ENCODE measurements around the gene CAMKMT.

CAMKMT gene

GRCh38 chr2:44751754-44752479, 390.2 kb downstream of the CAMKMT start:
- no peak for DNase-seq

- DNase-seq, result no peak
Measured at GRCh38 chr2:44752761-44753160, 391.0 kb downstream of the CAMKMT start.

GRCh38 chr2:44753552-44754285, 392.0 kb downstream of the CAMKMT start:
- no peak for DNase-seq

- no peak for DNase-seq
Measured at GRCh38 chr2:44758591-44758990, 396.8 kb downstream of the CAMKMT start.

- DNase-seq, result no peak
Measured at GRCh38 chr2:44759823-44760222, 398.1 kb downstream of the CAMKMT start.

GRCh38 chr2:44763275-44763782, 401.6 kb downstream of the CAMKMT start:
- no peak for DNase-seq

GRCh38 chr2:44766220-44766619, 404.5 kb downstream of the CAMKMT start:
- DNase-seq, result no peak

- no peak for DNase-seq
Measured at GRCh38 chr2:44766777-44767176, 405.0 kb downstream of the CAMKMT start.

- DNase-seq, result no peak
Measured at GRCh38 chr2:44767691-44768090, 405.9 kb downstream of the CAMKMT start.

GRCh38 chr2:44768438-44769236, 406.9 kb downstream of the CAMKMT start:
- no peak for DNase-seq

- no peak for DNase-seq
Measured at GRCh38 chr2:44769349-44770011, 407.7 kb downstream of the CAMKMT start.

- DNase-seq, result no peak
Measured at GRCh38 chr2:44770221-44771195, 408.8 kb downstream of the CAMKMT start.

GRCh38 chr2:44771522-44771921, 409.8 kb downstream of the CAMKMT start:
- no peak for DNase-seq

- no peak for DNase-seq
Measured at GRCh38 chr2:44772131-44772530, 410.4 kb downstream of the CAMKMT start.

- no peak for DNase-seq
Measured at GRCh38 chr2:44772669-44773378, 411.1 kb downstream of the CAMKMT start.

- no peak for DNase-seq
Measured at GRCh38 chr2:44774826-44775492, 413.2 kb downstream of the CAMKMT start.

GRCh38 chr2:44777036-44777435, 415.3 kb downstream of the CAMKMT start:
- DNase-seq, result no peak

- DNase-seq, result no peak
Measured at GRCh38 chr2:44777537-44777936, 415.8 kb downstream of the CAMKMT start.

GRCh38 chr2:44778221-44778654, 416.5 kb downstream of the CAMKMT start:
- no peak for DNase-seq
